ENCODE measurements around the gene NTM.

- TF ChIP-seq CTCF (IDR thresholded peaks at IDR 0.05; ENCODE audit: poor library complexity, severe bottlenecking) (peak; percentile 51), MXI1 (conservative IDR thresholded peaks at IDR 0.05; ENCODE audit: poor library complexity, severe bottlenecking) (no peak), EP300 (conservative IDR thresholded peaks at IDR 0.05; ENCODE audit: poor library complexity, severe bottlenecking) (no peak)
Observed at GRCh38 chr11:131906963-131907362, 536.5 kb downstream of the NTM start.

All from neural cell (in vitro differentiated cells).